Central memory CD8-positive, alpha-beta T cell (primary cell): ENCODE results near the gene DNAAF5.
"Not testable (repeated sequence)": the region's sequence is repeated elsewhere in the genome, so short reads cannot be mapped to it uniquely, and the experiment has no call there.

ENCODE experiments used
- ATAC-seq: fragments of 150-1000 bp; cut with Tn5 transposase; replicated peaks from 2 replicates; pipeline ENCODE4 v1.10.0; 2022; ENCODE audit warnings: mild to moderate bottlenecking, moderate FRiP score, moderate number of reproducible peaks; ENCODE audit not compliant: poor library complexity, severe bottlenecking; ENCODE audit errors: extremely low read depth
- DNase-seq, 2 donors: peaks; one replicate each; pipeline ENCODE4 v3.0.0; 2021; ENCODE audit warnings: low spot score in 2 of 2
- H3K27ac Mint-ChIP-seq: one replicate; pipeline ENCODE4 v1.8.0; 2022; ENCODE audit warnings: low read depth, mild to moderate bottlenecking, moderate library complexity, mixed read lengths
- H3K27me3 Mint-ChIP-seq: one replicate; pipeline ENCODE4 v1.8.0; 2022; ENCODE audit warnings: mixed read lengths
- H3K36me3 Mint-ChIP-seq: one replicate; pipeline ENCODE4 v1.8.0; 2022; ENCODE audit warnings: mild to moderate bottlenecking, moderate library complexity, mixed read lengths; ENCODE audit not compliant: insufficient read depth
- H3K4me1 Mint-ChIP-seq: one replicate; pipeline ENCODE4 v1.8.0; 2022; ENCODE audit warnings: mixed read lengths
- H3K4me3 Mint-ChIP-seq: one replicate; pipeline ENCODE4 v1.8.0; 2022; ENCODE audit warnings: mild to moderate bottlenecking, moderate library complexity, mixed read lengths
- H3K9me3 Mint-ChIP-seq: one replicate; pipeline ENCODE4 v1.8.0; 2022; ENCODE audit warnings: mixed read lengths

The DNAAF5 gene

GRCh38 chr7:748446-748845 is 21.9 kb downstream of the DNAAF5 start:
- Mint-ChIP-seq H3K27me3 (no peaks in the 10 kb centered on the region), H3K4me1 (no peaks in the 10 kb centered on the region), H3K36me3 (peaks cover 9% of the 10 kb centered on the region), H3K4me3 (no peak overlapping the region), H3K9me3 (no peaks in the 10 kb centered on the region), H3K27ac (no peak overlapping the region)
- DNase-seq (no peak), ATAC-seq (no peak)

GRCh38 chr7:749140-749551 is 22.6 kb downstream of the DNAAF5 start:
- Mint-ChIP-seq H3K36me3 (peaks cover 7% of the 10 kb centered on the region), H3K9me3 (no peaks in the 10 kb centered on the region), H3K27ac (no peak overlapping the region), H3K4me3 (no peak overlapping the region), H3K27me3 (no peaks in the 10 kb centered on the region), H3K4me1 (no peaks in the 10 kb centered on the region)
- DNase-seq (no peak), ATAC-seq (no peak)

GRCh38 chr7:750111-750905 is 23.8 kb downstream of the DNAAF5 start:
- Mint-ChIP-seq H3K27ac (no peak overlapping the region), H3K4me3 (no peak overlapping the region), H3K36me3 (peaks cover 4% of the 10 kb centered on the region), H3K4me1 (no peaks in the 10 kb centered on the region), H3K9me3 (no peaks in the 10 kb centered on the region), H3K27me3 (no peaks in the 10 kb centered on the region)
- ATAC-seq (no peak), DNase-seq (no peak)

GRCh38 chr7:751826-752225 is 25.3 kb downstream of the DNAAF5 start:
- H3K27ac Mint-ChIP-seq: no peak overlapping the region
- H3K4me3 Mint-ChIP-seq: no peak overlapping the region
- H3K9me3 Mint-ChIP-seq: no peaks in the 10 kb centered on the region
- H3K27me3 Mint-ChIP-seq: no peaks in the 10 kb centered on the region
- no peak for DNase-seq
- no peak for ATAC-seq
- H3K4me1 Mint-ChIP-seq: no peaks in the 10 kb centered on the region
- H3K36me3 Mint-ChIP-seq: peaks cover 4% of the 10 kb centered on the region

GRCh38 chr7:752256-752655 is 25.8 kb downstream of the DNAAF5 start:
- not testable (repeated sequence) for H3K4me1 Mint-ChIP-seq

GRCh38 chr7:753190-753589 is 26.7 kb downstream of the DNAAF5 start:
- Mint-ChIP-seq H3K27me3 (no peaks in the 10 kb centered on the region), H3K9me3 (no peaks in the 10 kb centered on the region), H3K27ac (no peak overlapping the region), H3K36me3 (peaks cover 9% of the 10 kb centered on the region), H3K4me3 (no peak overlapping the region), H3K4me1 (no peaks in the 10 kb centered on the region)
- DNase-seq (no peak), ATAC-seq (no peak)

More at GRCh38 chr7:752256-752655, 25.8 kb downstream of the DNAAF5 start:
- ATAC-seq, H3K4me3 Mint-ChIP-seq, H3K27ac Mint-ChIP-seq, DNase-seq, H3K9me3 Mint-ChIP-seq, H3K36me3 Mint-ChIP-seq, H3K27me3 Mint-ChIP-seq: not testable (repeated sequence)

- Mint-ChIP-seq H3K4me1 (no peaks in the 10 kb centered on the region), H3K4me3 (no peak overlapping the region)
- no peak for ATAC-seq
Measured at GRCh38 chr7:754531-755412, 28.3 kb downstream of the DNAAF5 start.

GRCh38 chr7:755413-755805 is 28.9 kb downstream of the DNAAF5 start:
- no peaks in the 10 kb centered on the region for H3K4me1 Mint-ChIP-seq
- H3K9me3 Mint-ChIP-seq: no peaks in the 10 kb centered on the region
- H3K27ac Mint-ChIP-seq: peak overlapping the region; percentile 82
- H3K27me3 Mint-ChIP-seq: no peaks in the 10 kb centered on the region
- ATAC-seq (no peak), DNase-seq (no peak)
- H3K36me3 Mint-ChIP-seq: peaks cover 15% of the 10 kb centered on the region
- no peak overlapping the region for H3K4me3 Mint-ChIP-seq

More at GRCh38 chr7:754531-755412, 28.3 kb downstream of the DNAAF5 start:
- Mint-ChIP-seq H3K27ac (no peak overlapping the region), H3K27me3 (no peaks in the 10 kb centered on the region), H3K36me3 (peaks cover 15% of the 10 kb centered on the region), H3K9me3 (no peaks in the 10 kb centered on the region)
- no peak for DNase-seq

- peaks cover 15% of the 10 kb centered on the region for H3K36me3 Mint-ChIP-seq
- no peak for ATAC-seq
- H3K4me1 Mint-ChIP-seq: no peaks in the 10 kb centered on the region
Measured at GRCh38 chr7:756231-756927, 29.9 kb downstream of the DNAAF5 start.

GRCh38 chr7:756928-757560 is 30.5 kb downstream of the DNAAF5 start:
- DNase-seq (no peak), ATAC-seq (no peak)
- Mint-ChIP-seq H3K27me3 (no peaks in the 10 kb centered on the region), H3K4me1 (no peaks in the 10 kb centered on the region), H3K36me3 (peaks cover 15% of the 10 kb centered on the region), H3K4me3 (no peak overlapping the region), H3K27ac (no peak overlapping the region), H3K9me3 (no peaks in the 10 kb centered on the region)

More at GRCh38 chr7:756231-756927, 29.9 kb downstream of the DNAAF5 start:
- no peaks in the 10 kb centered on the region for H3K27me3 Mint-ChIP-seq
- no peaks in the 10 kb centered on the region for H3K9me3 Mint-ChIP-seq
- no peak overlapping the region for H3K27ac Mint-ChIP-seq
- no peak overlapping the region for H3K4me3 Mint-ChIP-seq
- DNase-seq: no peak

- DNase-seq (no peak), ATAC-seq (no peak)
- no peaks in the 10 kb centered on the region for H3K4me1 Mint-ChIP-seq
- H3K27me3 Mint-ChIP-seq: no peaks in the 10 kb centered on the region
- no peak overlapping the region for H3K27ac Mint-ChIP-seq
- peaks cover 15% of the 10 kb centered on the region for H3K36me3 Mint-ChIP-seq
- no peaks in the 10 kb centered on the region for H3K9me3 Mint-ChIP-seq
- no peak overlapping the region for H3K4me3 Mint-ChIP-seq
Measured at GRCh38 chr7:757741-758163, 31.3 kb downstream of the DNAAF5 start.

- DNase-seq (no peak), ATAC-seq (no peak)
- H3K27me3 Mint-ChIP-seq: no peaks in the 10 kb centered on the region
- no peaks in the 10 kb centered on the region for H3K4me1 Mint-ChIP-seq
- no peaks in the 10 kb centered on the region for H3K9me3 Mint-ChIP-seq
- no peak overlapping the region for H3K27ac Mint-ChIP-seq
- peaks cover 20% of the 10 kb centered on the region for H3K36me3 Mint-ChIP-seq
- H3K4me3 Mint-ChIP-seq: no peak overlapping the region
Measured at GRCh38 chr7:759569-759968, 33.1 kb downstream of the DNAAF5 start.
